Epidermal melanocyte (primary cell): ENCODE results near the gene PTPRD.

ENCODE experiments used
- DNase-seq: peaks from one replicate; pipeline ENCODE4 v3.0.0; 2011; ENCODE audit warnings: low spot score; ENCODE audit not compliant: insufficient read length

PTPRD gene

DNA sequence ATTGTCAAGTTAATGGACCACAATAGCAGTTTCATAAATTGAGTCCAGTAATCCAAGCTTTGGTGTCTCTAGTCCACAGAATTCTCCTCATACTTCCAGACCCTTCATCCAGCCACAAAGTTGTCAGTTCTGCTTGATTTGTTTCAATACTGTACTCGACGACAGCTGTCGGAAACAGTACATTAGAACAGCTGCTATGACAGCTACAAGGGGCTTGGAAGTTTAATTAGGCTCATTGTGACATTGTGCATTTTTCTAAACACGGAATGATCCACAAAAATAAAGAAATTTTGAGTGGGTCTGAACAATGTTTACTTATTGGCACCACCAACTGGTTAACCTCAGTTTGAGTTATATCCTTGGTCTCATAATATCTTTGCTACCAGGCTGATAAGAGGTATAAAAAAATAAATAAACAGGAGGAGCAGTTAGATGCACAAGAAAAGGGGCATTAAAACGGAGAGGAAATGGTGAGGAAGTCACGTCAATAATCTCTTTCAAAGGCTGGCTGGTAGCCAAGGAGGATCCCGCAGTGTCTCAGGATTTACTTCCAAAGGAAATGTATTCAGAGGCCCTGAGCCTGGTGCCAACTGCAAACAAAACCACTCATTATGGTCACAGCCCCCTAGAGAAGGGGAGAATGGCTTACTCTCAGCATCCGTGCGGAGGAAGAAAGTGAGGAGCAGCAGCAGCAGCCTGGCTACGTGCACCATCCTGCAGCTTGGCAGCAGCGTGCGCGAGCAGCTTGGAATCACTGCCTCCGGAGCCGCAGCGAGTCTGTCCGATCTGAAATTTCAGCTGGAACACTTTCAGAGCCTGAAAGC lies 1879.5 kb downstream of the PTPRD start:
- peak; percentile 32 for DNase-seq

DNA sequence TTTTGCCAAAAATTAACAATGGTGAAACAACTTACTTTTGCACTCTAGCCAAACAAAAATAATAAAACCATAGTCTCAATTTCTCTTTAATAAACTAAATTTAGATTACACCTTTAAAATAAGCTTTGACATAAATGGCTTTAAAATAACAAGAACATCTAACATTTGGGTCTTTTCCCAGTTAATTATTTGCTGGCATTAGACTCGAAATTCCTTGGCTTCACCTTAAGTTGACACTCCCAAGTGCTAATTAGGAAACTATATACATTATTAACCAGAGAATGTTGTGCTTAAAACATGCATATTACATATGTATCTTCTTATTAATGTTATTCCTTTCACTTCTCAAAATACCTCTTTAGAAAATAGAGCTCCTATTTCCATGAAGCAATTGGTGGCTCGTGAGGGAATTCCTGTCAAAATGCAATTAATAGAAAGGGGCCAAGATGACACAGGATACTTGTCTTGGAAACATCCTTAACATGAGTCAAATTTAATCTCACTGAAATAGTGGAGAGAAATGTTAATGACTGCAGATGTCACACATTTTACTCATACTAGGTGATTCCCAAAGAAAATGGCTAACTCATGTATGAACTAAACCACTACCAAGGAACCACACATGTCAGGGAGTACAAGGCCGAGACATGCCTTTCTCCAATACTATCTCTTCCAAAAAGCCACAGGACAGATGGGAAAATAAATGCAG lies 1880.3 kb downstream of the PTPRD start:
- DNase-seq = no peak

DNA sequence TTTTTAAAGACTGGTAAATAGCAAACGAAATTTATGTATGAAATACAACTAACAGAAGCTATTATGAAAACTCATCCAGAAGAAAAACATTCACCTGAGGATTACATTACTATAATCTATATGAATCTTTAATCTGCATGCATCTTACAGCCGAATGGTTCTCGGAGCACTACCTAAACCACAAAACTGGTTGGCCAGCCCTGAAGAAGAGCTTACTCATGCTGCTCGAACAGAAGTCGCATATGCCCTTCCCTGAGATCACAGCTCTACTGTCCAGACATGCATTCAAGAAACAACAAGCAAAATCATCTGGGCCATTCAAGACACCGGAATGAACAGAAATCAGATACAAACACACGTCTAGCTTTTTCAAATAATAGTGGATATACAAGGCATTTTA lies 1882.2 kb downstream of the PTPRD start:
- DNase-seq = no peak

DNA sequence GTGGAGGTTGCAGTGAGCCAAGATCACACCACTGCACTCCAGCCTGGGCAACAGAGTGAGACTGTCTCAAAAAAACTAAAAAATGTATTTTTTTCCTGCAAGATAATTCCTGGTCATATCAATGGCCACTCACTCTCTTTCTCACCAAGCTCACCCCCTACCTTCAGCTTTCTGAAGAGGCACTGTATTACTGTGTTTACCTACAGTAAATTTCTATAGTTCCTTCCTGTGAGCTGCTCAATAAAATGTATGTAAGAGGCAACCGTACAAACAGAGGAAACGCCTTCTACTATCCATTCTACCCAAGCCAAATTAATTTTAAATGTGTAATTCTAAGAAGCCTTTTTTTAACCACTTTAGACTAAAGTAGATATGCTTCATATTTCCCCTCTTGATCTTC lies 1883.9 kb downstream of the PTPRD start:
- DNase-seq = no peak

DNA sequence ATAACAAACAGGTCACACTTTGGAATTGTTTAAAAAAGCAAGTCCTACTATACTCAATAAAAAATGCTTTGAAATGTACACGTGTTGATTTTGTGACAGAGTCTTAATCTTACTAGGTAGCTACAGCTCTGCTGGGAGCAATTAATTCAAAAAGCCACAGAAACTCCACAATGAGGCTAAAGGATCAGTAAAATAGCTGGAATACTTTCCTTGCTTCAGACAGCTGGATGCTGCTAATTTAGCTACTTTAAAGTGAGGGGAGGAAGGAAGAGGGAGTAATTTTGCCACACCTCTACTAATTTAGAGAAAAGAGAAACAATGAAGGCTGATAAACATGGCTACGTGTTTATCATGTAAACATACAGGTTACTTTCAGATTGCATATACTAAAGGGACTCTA lies 1885.6 kb downstream of the PTPRD start:
- no peak for DNase-seq

DNA sequence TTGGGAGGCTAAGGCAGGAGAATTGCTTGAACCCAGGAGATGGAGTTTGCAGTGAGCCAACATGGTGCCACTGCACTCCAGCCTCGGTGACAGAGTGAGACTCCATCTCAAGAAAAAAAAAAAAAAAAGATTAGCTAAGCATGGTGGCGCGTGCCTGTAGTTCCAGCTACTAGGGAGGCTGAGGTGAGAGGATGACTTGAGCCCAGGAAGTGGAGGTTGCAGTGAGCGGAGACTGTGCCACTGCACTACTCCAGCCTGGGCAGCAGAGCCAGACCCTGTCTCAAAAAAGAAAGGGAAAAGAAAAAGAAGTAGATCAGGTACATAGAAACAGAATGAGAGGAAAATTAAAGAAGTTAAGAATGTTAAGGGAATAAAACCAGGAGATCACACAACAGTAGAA lies 1886.1 kb downstream of the PTPRD start:
- DNase-seq = no peak

DNA sequence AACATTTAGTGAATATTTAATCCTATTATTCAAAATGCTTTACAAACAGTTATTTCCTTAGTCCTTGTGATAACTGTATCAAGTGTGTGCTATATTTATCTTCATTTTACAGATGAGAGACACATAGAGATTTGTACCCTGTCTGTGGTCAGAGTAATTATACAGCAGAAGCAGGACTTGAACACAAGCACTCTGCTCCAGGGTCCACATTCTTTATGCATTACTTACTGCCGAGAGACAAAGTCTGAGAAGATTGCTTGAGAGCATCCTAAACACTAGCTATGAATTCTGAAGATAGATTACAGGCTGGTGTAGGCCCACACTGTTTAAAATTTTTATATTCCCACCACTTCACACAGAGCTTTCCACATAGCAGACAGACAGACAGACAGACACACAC lies 1887.2 kb downstream of the PTPRD start:
- no peak for DNase-seq

DNA sequence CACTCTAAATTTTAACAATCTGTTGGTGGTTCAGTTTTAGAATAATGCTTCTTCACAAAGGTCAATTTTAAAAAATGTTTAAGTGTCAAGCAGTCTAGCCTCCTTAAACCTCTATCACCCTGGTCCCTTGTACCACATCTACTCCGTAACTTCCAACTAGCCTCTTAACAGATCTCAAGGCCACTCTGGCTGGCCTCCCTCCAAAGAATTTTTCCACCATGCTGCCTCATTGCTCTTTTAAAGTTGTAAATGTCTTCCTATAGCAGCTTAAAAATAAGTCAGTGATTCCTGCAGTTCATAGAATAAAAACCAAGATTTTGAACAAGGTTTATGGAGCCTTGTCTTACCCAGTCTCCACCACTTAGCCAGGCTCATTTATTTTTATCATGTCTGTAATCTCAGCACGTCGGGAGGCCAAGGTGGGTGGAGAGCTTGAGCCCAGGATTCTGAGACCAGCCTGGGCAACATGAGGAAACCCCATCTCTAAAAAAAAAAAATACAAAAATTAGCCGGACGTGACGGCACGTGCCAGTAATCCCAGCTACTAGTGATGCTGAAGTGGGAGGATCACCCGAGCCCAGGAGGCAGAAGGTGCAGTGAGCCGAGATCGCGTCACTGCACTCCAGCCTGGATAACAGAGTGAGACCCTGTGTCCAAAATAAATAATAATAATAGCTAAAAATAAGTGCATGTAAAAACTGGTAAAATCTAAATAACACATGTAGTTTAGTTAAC lies 1888.4 kb downstream of the PTPRD start:
- DNase-seq = no peak

DNA sequence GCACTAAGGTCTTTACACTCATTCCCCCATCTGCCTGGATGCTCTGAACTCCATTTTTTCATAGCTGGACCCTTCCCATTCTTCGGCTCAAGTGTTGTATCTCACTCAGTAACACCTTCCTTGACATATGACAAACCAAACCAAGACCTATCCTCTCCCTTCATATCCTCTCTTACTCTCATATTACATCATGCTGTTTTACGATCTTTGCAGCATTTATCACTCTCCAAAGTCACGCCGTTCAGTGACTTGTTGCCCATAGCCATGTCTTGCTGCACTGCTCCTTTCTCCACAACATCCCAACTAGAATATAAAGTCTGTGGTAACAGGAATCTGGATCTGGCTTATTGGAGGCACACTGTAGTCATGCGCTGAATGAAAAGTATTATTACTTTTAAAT lies 1889.6 kb downstream of the PTPRD start:
- no peak for DNase-seq

DNA sequence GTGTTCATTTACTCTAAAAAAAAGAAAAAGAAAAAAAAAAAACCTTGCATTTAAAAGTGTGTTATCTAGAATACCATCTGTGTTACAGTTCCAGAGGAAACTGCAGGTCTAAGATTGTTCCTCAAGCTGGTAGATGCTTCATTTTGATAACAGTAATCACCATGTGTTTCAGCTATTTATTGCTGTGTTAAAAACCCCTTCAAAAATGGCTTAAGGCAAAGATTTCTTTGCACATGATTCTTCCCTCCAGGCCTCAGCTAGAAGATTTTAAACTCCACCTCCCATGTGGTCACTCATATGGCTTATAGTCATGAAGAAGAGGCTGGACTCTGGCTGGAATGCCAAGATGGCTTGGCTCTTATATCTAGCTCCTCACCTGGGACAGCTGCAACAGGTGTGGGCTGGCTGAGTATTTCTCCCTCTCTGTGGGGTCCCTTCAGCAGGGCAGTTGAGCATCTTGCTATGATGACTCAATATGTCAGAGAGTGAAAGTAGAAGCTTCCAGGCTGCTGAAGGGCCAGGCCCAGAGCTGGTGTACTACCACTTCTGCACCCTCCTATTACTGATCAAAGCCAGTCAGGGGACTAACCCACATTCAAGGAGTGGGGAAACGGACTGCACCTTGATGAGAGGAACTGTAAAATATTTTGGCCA lies 1892.8 kb downstream of the PTPRD start:
- DNase-seq = no peak

DNA sequence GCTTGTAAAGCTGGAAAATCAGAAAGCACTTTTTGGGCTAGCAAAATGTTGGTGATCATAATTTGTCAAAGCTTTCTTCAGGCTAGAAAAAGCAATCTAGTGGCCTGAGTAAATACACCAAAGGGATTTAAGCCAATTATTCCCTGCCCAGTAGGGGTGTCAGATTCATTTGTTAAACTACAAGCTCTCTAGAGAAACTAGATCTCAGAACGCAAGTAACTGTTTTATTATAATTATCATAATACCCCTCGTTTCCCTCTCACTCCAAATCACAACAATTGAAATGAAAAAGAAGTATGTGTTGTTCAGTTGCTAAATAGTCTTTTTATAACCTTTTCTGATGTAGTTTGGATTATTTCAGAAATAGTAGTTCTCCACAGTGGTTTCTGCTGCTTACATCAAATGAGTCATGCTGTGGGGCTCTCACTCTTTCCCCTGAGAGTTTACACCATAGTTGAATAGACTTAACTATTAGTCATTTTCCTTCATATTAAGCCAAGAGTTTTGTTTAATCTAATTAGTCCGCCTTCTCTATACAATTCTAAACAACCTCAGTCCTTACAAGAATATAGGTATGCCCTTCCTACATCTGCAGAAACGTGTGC lies 1894.6 kb downstream of the PTPRD start:
- no peak for DNase-seq

DNA sequence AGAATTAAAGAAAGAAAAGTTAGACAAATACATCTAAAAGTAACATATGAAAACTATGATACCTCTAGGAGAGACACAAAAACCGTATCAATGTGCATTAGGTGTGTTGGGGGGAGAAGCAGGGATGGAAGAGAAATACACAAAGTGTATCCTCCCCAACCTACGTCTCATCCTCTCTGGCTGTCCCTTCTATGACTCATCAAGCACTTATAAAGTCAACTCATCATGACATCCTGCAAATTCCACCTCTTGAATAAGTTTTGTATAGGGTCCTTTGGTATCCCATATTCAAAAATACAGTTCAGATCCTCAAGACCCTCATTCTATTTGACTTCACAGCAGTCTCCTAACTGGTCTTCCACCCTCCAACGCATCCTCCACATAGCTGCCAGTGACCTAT lies 1895.7 kb downstream of the PTPRD start:
- DNase-seq = no peak

DNA sequence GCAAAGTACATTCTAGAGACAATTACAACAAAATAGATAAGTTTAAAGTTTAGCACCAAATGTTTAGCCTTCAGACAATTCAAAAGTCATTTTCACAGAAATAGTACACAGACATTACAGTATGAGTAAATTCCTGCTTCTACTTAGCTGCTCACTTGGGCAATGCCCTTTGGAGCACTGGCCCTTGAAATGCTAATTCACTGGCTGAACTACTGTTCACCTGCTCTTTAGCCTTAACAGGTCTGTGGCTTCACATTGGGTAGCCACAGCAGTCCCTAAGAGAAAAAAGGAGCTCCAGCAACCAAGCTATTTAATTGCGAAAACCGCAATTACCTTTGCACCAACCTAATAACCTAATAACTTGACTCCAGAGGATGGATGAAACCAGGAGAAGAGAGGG lies 1897.0 kb downstream of the PTPRD start:
- no peak for DNase-seq

DNA sequence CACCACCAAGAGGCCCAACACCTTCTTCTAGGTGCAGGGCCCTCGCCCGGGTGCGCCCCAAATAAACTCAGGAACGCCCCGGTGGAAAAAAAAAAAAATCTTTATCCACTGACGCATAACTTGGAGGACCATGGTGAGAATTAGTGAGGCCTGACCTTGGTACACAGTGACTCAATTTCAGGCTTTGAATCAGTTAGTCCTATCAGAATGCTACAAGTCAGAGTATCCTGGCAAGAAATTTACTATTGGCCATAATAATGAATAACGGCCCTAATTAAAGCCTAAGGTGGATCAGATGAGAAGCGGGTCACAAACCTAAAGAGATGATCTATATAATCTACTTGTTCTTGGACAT lies 1899.0 kb downstream of the PTPRD start:
- DNase-seq = no peak

DNA sequence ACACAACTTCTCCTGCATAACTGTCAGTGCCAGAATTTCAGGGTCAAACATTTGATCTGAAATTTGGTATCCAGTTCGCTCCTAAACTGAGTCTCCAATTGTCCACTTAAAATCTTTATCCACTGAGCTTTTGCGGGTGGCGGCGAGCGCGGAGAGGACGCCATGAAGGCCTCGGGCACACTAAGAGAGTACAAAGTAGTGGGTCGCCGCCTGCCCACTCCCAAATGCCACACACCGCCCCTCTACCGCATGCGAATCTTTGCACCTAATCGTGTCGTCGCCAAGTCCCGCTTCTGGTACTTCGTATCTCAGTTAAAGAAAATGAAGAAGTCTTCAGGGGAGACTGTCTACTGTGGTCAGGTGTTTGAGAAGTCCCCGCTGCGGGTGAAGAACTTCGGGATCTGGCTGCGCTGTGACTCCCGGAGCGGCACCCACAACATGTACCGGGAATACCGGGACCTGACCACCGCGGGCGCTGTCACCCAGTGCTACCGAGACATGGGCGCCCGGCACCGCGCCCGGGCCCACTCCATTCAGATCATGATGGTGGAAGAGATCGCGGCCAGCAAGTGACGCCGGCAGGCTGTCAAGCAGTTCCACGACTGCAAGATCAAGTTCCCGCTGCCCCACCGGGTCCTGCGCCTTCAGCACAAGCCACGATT lies 1899.5 kb downstream of the PTPRD start:
- no peak for DNase-seq

DNA sequence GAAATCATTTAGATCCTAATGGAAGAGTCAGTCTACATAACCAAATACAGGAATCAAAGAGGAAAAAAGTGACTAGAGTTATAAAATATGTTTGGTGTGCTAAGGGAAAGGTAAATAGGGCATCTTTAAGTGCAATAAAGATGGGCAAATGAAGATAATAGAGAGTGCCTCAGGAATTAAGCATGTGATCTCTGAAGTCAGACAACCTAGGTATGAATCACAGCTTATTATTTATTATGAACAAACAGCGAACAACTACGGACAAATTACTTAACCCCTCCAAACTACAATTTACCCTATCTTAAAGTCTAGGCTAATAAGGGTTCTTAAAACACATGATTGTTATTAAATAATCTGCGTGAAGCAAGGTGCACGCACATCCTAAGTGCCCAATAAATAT lies 1903.1 kb downstream of the PTPRD start:
- DNase-seq = no peak

DNA sequence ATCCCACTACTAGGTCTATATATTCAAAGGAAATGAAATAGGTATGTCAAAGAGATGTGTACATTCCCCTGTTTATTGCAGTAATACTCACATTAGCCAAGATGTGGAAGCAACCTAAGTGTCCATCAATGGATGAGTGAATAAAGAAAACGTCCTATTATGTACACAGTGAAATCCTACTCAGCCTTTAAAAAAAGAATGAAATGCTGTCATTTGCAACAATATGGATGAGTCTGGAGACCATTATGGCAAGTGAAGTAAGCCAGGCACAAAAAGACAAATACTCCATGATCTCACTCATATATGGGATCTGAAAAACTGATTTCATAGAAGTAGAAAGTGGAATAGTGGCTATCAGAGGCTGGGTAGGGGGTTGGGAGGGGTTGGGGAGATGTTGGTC lies 1904.1 kb downstream of the PTPRD start:
- DNase-seq = no peak

DNA sequence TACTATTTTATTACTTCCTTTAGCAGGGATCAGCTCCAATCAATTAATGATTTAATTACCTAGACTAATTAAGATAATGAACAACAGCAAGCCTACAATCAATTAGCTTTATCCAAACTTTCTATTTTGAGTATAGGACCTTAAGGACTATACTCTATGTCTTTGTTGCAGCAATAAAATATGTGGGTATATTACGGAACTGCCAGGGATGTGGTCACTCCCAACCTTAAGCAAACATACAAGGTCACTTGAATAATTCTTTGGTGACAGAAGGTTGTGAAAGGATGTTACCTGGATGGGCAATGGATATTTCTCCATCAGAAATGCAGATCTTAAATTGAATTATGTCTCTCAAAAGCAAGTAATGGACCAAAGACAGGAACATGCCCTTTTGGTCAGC lies 1905.8 kb downstream of the PTPRD start:
- no peak for DNase-seq

DNA sequence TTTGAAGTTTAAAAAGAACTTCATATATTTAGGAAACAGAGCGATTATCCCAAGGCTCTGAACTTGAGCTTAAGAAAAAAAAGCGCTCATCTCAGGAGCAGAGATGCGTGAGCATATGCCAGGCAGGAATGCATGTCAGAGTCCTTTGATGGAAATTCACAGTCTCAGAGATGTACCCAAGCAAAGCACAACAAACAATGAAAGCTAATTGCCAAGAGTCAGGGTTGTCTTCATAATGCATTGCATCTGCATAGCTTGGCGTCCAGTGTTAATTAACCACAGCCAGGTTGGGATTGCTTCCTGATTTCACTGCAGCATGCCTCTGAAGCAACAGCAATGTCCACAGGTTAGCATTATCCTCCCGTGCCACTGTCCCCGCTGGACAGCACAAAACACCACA lies 1906.3 kb downstream of the PTPRD start:
- no peak for DNase-seq

DNA sequence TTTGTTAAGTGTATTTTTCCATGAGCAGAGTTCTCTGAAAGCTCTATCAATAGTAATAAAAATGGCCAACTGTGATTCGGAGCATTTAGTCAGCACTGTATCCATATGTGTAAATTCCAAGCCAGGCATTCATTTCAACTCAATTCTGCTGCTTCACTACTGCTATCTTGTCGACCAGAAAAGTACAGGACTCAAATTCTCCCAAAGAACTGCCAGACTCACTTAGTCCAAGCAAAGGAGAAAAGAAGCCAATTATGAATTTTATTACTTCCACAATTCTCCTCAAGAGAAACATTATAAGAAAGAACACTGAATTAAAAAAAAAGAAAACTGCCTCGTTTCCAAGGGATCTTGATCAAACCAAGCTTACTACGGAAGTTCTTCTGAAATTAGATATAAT lies 1906.9 kb downstream of the PTPRD start:
- no peak for DNase-seq

DNA sequence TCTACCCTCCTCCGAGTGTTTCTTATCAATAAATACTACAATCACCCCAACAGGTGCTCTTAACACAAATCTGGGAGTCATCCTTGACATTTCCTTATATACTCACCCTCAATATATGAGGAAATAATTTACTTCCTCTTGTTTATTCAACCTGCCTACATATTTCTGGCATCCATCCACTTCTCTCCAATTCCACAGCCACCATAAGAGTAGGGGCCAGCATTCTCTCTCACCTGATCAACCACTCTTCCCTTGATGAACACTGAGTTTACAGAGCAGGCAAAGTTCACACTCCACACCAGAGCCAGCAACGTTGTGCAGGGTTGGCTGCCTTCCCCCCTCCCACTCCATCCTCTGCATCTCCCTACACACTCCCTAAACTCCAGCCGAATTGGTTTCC lies 1908.9 kb downstream of the PTPRD start:
- no peak for DNase-seq
